ENCODE measurements around the gene FOXK2.

GRCh38 chr17:82551779-82552457 lies 32.4 kb downstream of the FOXK2 start:
- peak; percentile 74 for TF ChIP-seq CTCF (IDR thresholded peaks at IDR 0.05)
- no peak for TF ChIP-seq CEBPB (IDR thresholded peaks at IDR 0.05)
- no peak for TF ChIP-seq RCOR1 (IDR thresholded peaks at IDR 0.05; ENCODE audit: low read depth, low read length)
- TF ChIP-seq FOXS1 (CRISPR knock-in tag; IDR thresholded peaks at IDR 0.05) = no peak
- no peak for TF ChIP-seq ZFP36 (IDR thresholded peaks at IDR 0.05; ENCODE audit: borderline replicate concordance, partially characterized antibody)
- peak; percentile 66 for TF ChIP-seq SMC3 (IDR thresholded peaks at IDR 0.05)
- TF ChIP-seq, protein P1, sequence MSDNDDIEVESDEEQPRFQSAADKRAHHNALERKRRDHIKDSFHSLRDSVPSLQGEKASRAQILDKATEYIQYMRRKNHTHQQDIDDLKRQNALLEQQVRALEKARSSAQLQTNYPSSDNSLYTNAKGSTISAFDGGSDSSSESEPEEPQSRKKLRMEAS (IDR thresholded peaks at IDR 0.05) = peak; percentile 42; the same call in 1 of the 2 replicates
- no peak for TF ChIP-seq CBX2 (IDR thresholded peaks at IDR 0.05; ENCODE audit: borderline replicate concordance, low read depth)
- TF ChIP-seq POLR2A (IDR thresholded peaks at IDR 0.05; ENCODE audit: low read length) = no peak
